Uterus (tissue), 2 donors: ENCODE results near the gene ZBTB20.

Experiments used
- POLR2A ChIP-seq, 2 donors: fragments of 450-650 bp; IDR thresholded peaks; one replicate each; pipeline ENCODE4 v1.6.1; 2016; ENCODE audit warnings: antibody characterized with exemption in 2 of 2, mild to moderate bottlenecking in 1 of 2, moderate library complexity in 1 of 2
- TF ChIP-seq, protein P1 (sequence below), 4 experiments: fragments of 200-600 bp in 2 of 4; fragments of 450-650 bp in 2 of 4; sonication (generic) in 2 of 4; IDR thresholded peaks; one replicate each; pipeline ENCODE4 v1.5.1; 2016 to 2019; ENCODE audit warnings: antibody characterized with exemption in 4 of 4, mild to moderate bottlenecking in 2 of 4, moderate library complexity in 1 of 4

DNA sequence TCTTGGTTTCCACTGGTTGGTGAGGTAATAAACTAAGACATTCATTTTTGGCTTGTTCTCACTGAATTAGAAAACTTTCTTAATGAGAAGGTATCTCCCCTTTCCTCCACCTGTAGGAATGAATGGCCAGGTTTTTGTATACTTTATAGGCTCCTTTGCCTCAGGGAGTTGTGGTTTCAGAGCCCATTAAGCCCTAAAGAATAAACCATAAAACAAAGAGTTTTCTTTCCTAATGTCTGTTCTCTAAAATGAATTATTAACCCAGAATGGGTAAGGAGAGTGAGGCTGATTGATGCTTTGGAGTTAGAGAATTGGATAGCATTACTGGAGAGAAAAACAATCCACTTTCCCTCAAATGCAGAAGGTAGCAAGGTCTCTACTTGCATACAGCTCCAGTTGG, 785.7 kb downstream of the ZBTB20 start:
- TF ChIP-seq, protein P1, sequence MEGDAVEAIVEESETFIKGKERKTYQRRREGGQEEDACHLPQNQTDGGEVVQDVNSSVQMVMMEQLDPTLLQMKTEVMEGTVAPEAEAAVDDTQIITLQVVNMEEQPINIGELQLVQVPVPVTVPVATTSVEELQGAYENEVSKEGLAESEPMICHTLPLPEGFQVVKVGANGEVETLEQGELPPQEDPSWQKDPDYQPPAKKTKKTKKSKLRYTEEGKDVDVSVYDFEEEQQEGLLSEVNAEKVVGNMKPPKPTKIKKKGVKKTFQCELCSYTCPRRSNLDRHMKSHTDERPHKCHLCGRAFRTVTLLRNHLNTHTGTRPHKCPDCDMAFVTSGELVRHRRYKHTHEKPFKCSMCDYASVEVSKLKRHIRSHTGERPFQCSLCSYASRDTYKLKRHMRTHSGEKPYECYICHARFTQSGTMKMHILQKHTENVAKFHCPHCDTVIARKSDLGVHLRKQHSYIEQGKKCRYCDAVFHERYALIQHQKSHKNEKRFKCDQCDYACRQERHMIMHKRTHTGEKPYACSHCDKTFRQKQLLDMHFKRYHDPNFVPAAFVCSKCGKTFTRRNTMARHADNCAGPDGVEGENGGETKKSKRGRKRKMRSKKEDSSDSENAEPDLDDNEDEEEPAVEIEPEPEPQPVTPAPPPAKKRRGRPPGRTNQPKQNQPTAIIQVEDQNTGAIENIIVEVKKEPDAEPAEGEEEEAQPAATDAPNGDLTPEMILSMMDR (IDR thresholded peaks at IDR 0.05): no peak
- TF ChIP-seq POLR2A (IDR thresholded peaks at IDR 0.05): no peak
